K562 (cell line): ENCODE results near the gene MDFIC2. TPM values are rescaled to one million over a fixed set of nuclear protein-coding genes. Genes with fewer than 3 reads are reported as not detected.

Source experiments
- ATAC-seq: fragments of 200-7000 bp; cut with Tn5 transposase; 3 replicates; pipeline ENCODE4 v1.9.1; 2020; ENCODE audit warnings: moderate library complexity
- BruUV-seq: library from RNA; stranded (reverse); fragments of 400-500 nt; replicated peaks from 2 replicates; lab custom pipeline; 2021; lab: Mats Ljungman, UMichigan
- CTCF ChIA-PET: fragments of 300-600 bp; formaldehyde crosslinking; extraction: SDS; loops from one replicate; lab custom pipeline; 2021; ENCODE audit warnings: low intra/inter-chr PET ratio; lab: Yijun Ruan, JAX
- POLR2A ChIA-PET: fragments of 300-600, 350-650 bp; sonication (Branson Sonifier 250); formaldehyde crosslinking; extraction: SDS; loops from one replicate; lab custom pipeline; 2021; ENCODE audit warnings: antibody characterized with exemption, inconsistent platforms; lab: Yijun Ruan, JAX
- DNase-seq, 4 experiments: peaks; one replicate each; pipeline versions ENCODE4 v3.0.0 to v3.0.0-alpha.2; 2011 to 2018; ENCODE audit warnings: low spot score in 3 of 4, mixed read lengths in 3 of 4; ENCODE audit errors: extremely low read depth in 1 of 4
- FAIRE-seq: peaks from 2 replicates; lab custom pipeline; 2011; peaks lifted over from hg19 to GRCh38; lab: Jason Lieb, UNC
- H2AFZ ChIP-seq: 2 replicates; pipeline ENCODE4 v1.6.0; 2011; ENCODE audit warnings: low read depth, low read length, control low read depth, inconsistent platforms
- H3K27ac ChIP-seq: fragments of 200-600 bp; 3 replicates; pipeline ENCODE4 v1.8.0; 2011; ENCODE audit warnings: low read depth, mild to moderate bottlenecking, control low read depth, inconsistent platforms, low read length, moderate library complexity, mixed read lengths; ENCODE audit errors: extremely low read depth
- H3K27me3 ChIP-seq, 2 experiments: fragments of 300-600 bp in 1 of 2; 2 replicates in 1 of 2; 3 replicates in 1 of 2; pipeline versions ENCODE4 v1.6.0 to v1.8.0; 2011; ENCODE audit warnings: inconsistent platforms in 2 of 2, low read length in 2 of 2, mild to moderate bottlenecking in 1 of 2, mixed read lengths in 1 of 2, moderate library complexity in 1 of 2; ENCODE audit not compliant: control insufficient read depth in 2 of 2, insufficient read depth in 2 of 2
- H3K36me3 ChIP-seq: fragments of 300-600 bp; 3 replicates; pipeline ENCODE4 v1.8.0; 2011; ENCODE audit warnings: mild to moderate bottlenecking, low read length, inconsistent platforms; ENCODE audit not compliant: control insufficient read depth, insufficient read depth
- H3K4me1 ChIP-seq, 2 experiments: fragments of 200-600 bp in 1 of 2; replicated peaks in 1 of 2; 2 replicates in 1 of 2; 3 replicates in 1 of 2; pipeline versions ENCODE4 v1.5.1 to v1.8.0; 2011; ENCODE audit warnings: inconsistent platforms in 2 of 2, low read length in 2 of 2, mild to moderate bottlenecking in 1 of 2, mixed read lengths in 1 of 2, moderate library complexity in 1 of 2; ENCODE audit not compliant: control insufficient read depth in 2 of 2, insufficient read depth in 2 of 2
- H3K4me2 ChIP-seq: 2 replicates; pipeline ENCODE4 v1.6.1; 2011; ENCODE audit warnings: low read length, control low read depth, inconsistent platforms, mixed read lengths; ENCODE audit not compliant: insufficient read depth
- H3K4me3 ChIP-seq: fragments of 200-600 bp; sonication (generic), shearing (Covaris generic); 2 replicates; pipeline ENCODE4 v1.5.1; 2016; ENCODE audit warnings: control low read depth, inconsistent platforms
- H3K79me2 ChIP-seq: fragments of 200-600 bp; 3 replicates; pipeline ENCODE4 v1.8.0; 2011; ENCODE audit warnings: low read length, inconsistent platforms; ENCODE audit not compliant: control insufficient read depth, insufficient read depth
- H3K9ac ChIP-seq, 2 experiments: 2 replicates each; pipeline versions ENCODE4 v1.6.0 to v1.6.1; 2011; ENCODE audit warnings: low read depth in 2 of 2, low read length in 2 of 2, control low read depth in 1 of 2, inconsistent platforms in 1 of 2, mild to moderate bottlenecking in 1 of 2, mixed read lengths in 1 of 2; ENCODE audit not compliant: insufficient read depth in 1 of 2
- H3K9me1 ChIP-seq: one replicate; pipeline ENCODE4 v1.6.0; 2011; ENCODE audit warnings: inconsistent platforms, mild to moderate bottlenecking, low read length, moderate library complexity; ENCODE audit not compliant: control insufficient read depth, insufficient read depth
- H3K9me3 ChIP-seq: replicated peaks from 2 replicates; pipeline ENCODE4 v1.5.1; 2011; ENCODE audit warnings: low read depth, low read length, inconsistent platforms; ENCODE audit not compliant: control insufficient read depth, insufficient read depth
- H4K20me1 ChIP-seq: replicated peaks from 2 replicates; pipeline ENCODE4 v1.6.1; 2011; ENCODE audit warnings: low read length, inconsistent platforms, mixed read lengths; ENCODE audit not compliant: control insufficient read depth, insufficient read depth
- ELK3 ChIP-seq: fragments of 450-650 bp; formaldehyde crosslinking; IDR thresholded peaks from 2 replicates; pipeline ENCODE4 v1.4.0; 2020; ENCODE audit warnings: mild to moderate bottlenecking
- MAFF ChIP-seq: IDR thresholded peaks from 2 replicates; pipeline ENCODE4 v1.6.1; 2012; ENCODE audit warnings: low read length, improper control_type of control experiment
- MLLT1 ChIP-seq, 2 experiments: fragments of 450-650 bp; IDR thresholded peaks; 2 replicates each; pipeline ENCODE4 v1.6.1; 2016
- ZBTB17 ChIP-seq: fragments of 450-650 bp; formaldehyde crosslinking; IDR thresholded peaks from 2 replicates; pipeline ENCODE4 v1.4.0; 2020; ENCODE audit warnings: mild to moderate bottlenecking
- in situ Hi-C: fragments of 300-500 bp; cut with MboI; formaldehyde crosslinking; loops from 4 replicates; pipeline ENCODE4 v1.15.0; 2018; ENCODE audit warnings: inconsistent platforms, mixed read lengths
- intact Hi-C: fragments of 100-400 bp; cut with micrococcal nuclease; formaldehyde crosslinking; loops from 2 replicates; pipeline ENCODE4 v1.14.2; 2022
- polyA plus RNA-seq, 8 experiments: library from polyadenylated mRNA; depleted of rRNA in 4 of 8; stranded (reverse) in 5 of 8; unstranded in 3 of 8; fragments of >200 nt; fragmentation: Nextera tagmentation in 2 of 8; fragmentation: Illumina TruSeq in 1 of 8; extraction: Ambion mirVana in 2 of 8; extraction: Trizol in 1 of 8; gene quantifications; 2 replicates each; pipeline versions ENCODE4 v1.2.1 to v1.2.3, GENCODE V29; 2011 to 2014; ENCODE audit warnings: inconsistent platforms in 1 of 8, missing spikeins in 1 of 8
- total RNA-seq, 7 experiments: library from RNA; depleted of rRNA in 6 of 7; stranded (reverse); fragments of >200 nt in 6 of 7; fragmentation: Illumina TruSeq in 2 of 7; extraction: Trizol in 2 of 7; gene quantifications; 2 replicates each; pipeline versions ENCODE4 v1.2.1 to v1.2.3, GENCODE V29; 2011 to 2021; ENCODE audit warnings: low replicate concordance in 1 of 7

MDFIC2 gene
- total and polyA plus RNA-seq, 9 of the 15 experiments (the other 6 are each of a cell fraction or from before 2014, with no cell fraction given): not detected

- in situ Hi-C loops: no loop called here
- BruUV-seq: no TSS peak
- POLR2A ChIA-PET: interaction anchor here (1.1 kb wide), 2 partner anchors 10 to 104 kb away, joined by 3 read pairs; no protein-coding TSS in a partner anchor
- Histone ChIP-seq H3K36me3 (no peaks in the 10 kb centered on the region), H4K20me1 (no peaks in the 10 kb centered on the region), H3K27ac (no peak overlapping the region), H3K4me2 (no peak overlapping the region), H3K4me1 (no peaks in the 10 kb centered on the region), H3K9me1 (no peaks in the 10 kb centered on the region), H3K9me3 (no peaks in the 10 kb centered on the region), H3K79me2 (no peaks in the 10 kb centered on the region), H2AFZ (no peak overlapping the region), H3K9ac (no peak overlapping the region), H3K27me3 (no peaks in the 10 kb centered on the region), H3K4me3 (no peak overlapping the region)
- CTCF ChIA-PET: no interaction called here
- FAIRE-seq (no peak), ATAC-seq (no peak), DNase-seq (no peak)
- no peak for TF ChIP-seq ELK3
- TF ChIP-seq MLLT1 (IDR thresholded peaks at IDR 0.05): peak in 1 of 2 experiments; percentile 61; a peak in 2 of 4 replicates
- TF ChIP-seq ZBTB17 (CRISPR knock-in tag): peak; percentile 79; the same call in 1 of the 2 replicates
- TF ChIP-seq MAFF: no peak
- intact Hi-C loops: no loop called here
Measured at GRCh38 chr3:70273492-70273891, 38.9 kb downstream of the MDFIC2 start.
